Measurements from ENCODE around the gene IDUA.

The IDUA gene

DNA sequence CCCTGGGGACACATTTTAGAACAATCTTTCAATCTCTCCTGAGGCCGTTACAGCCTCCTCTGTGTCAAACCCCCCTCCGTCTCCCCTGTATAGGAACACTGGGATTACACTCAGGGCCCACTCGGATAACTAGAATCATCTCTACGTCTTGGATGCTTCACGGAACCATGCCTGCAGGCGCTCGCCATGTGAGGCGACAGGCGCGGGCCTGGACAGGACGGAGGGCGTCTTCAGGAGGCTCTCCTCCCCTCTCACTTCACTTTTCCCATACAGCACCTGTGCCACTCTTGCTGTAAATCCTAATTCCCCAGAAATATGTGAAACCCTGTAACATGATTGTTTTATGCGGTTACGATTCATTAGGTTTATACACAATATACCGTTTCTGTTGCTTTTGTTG, 4.0 kb upstream of the IDUA start:
- Histone ChIP-seq H3K9me2 (replicated peaks; ENCODE audit: insufficient read depth, low read length) (no peaks in the 10 kb centered on the region), H3K36me3 (ENCODE audit: low read length) (no peaks in the 10 kb centered on the region), H3K9ac (ENCODE audit: low read length) (no peak overlapping the region), H3K4me2 (ENCODE audit: low read depth, low read length, poor library complexity, severe bottlenecking) (no peak overlapping the region), H3F3A (ENCODE audit: insufficient read depth) (peaks cover 5% of the 10 kb centered on the region; the same call in 1 of the 2 replicates), H3K27ac (ENCODE audit: low read depth, low read length) (no peak overlapping the region), H4K20me1 (ENCODE audit: low read depth, low read length) (no peaks in the 10 kb centered on the region), H3K4me3 (ENCODE audit: insufficient read depth, low read length, poor library complexity, severe bottlenecking) (no peak overlapping the region), H3K27me3 (ENCODE audit: low read length) (no peaks in the 10 kb centered on the region), H2AFZ (ENCODE audit: low read depth, low read length, severe bottlenecking) (no peak overlapping the region), H3K9me3 (ENCODE audit: insufficient read depth, low read length) (no peaks in the 10 kb centered on the region), H3K79me2 (ENCODE audit: insufficient read depth, low read length) (no peaks in the 10 kb centered on the region)
- no peak for TF ChIP-seq EZH2phosphoT487 (conservative IDR thresholded peaks at IDR 0.05; ENCODE audit: low read length)
- TF ChIP-seq, protein P1, sequence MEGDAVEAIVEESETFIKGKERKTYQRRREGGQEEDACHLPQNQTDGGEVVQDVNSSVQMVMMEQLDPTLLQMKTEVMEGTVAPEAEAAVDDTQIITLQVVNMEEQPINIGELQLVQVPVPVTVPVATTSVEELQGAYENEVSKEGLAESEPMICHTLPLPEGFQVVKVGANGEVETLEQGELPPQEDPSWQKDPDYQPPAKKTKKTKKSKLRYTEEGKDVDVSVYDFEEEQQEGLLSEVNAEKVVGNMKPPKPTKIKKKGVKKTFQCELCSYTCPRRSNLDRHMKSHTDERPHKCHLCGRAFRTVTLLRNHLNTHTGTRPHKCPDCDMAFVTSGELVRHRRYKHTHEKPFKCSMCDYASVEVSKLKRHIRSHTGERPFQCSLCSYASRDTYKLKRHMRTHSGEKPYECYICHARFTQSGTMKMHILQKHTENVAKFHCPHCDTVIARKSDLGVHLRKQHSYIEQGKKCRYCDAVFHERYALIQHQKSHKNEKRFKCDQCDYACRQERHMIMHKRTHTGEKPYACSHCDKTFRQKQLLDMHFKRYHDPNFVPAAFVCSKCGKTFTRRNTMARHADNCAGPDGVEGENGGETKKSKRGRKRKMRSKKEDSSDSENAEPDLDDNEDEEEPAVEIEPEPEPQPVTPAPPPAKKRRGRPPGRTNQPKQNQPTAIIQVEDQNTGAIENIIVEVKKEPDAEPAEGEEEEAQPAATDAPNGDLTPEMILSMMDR (IDR thresholded peaks at IDR 0.05; ENCODE audit: insufficient read depth, low read length, poor library complexity, severe bottlenecking) = no peak

DNA sequence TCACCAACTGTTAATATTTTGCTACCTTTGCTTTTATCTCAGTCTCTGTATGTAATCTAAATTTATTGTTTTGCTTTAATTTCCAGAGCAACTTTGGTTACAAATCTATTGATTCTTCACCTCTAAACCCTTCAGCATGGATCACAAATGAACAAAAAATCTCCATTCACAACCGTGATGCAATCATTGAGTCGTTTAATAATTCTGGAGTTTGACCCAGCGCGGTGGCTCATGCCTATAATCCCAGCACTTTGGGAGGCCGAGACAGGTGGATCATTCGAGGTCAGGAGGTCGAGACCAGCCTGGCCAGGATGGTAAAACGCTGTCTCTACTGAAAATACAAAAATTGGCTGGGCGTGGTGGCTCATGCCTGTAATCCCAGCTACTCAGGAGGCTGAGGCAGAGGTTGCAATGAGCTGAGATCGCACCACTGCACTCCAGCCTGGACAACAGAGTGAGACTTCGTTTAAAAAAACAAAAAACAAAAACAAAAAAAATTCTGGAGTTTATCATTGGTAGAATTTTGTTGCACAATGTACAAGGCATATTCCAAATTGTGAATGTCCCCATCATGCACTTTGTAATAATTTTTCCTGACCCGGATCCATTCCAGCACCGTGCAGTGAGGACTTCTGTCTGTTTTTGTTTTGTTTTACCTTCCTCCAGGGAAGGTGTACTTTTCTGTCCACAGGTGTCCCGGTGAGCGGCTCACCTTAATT, 2.3 kb upstream of the IDUA start:
- Histone ChIP-seq H3K27ac (ENCODE audit: low read depth, low read length) (no peak overlapping the region), H3K4me2 (ENCODE audit: low read depth, low read length, poor library complexity, severe bottlenecking) (no peak overlapping the region), H3K79me2 (ENCODE audit: insufficient read depth, low read length) (no peaks in the 10 kb centered on the region), H3K9me2 (replicated peaks; ENCODE audit: insufficient read depth, low read length) (no peaks in the 10 kb centered on the region), H4K20me1 (ENCODE audit: low read depth, low read length) (no peaks in the 10 kb centered on the region), H3K9ac (ENCODE audit: low read length) (no peak overlapping the region), H3F3A (ENCODE audit: insufficient read depth) (peaks cover 5% of the 10 kb centered on the region; the same call in 1 of the 2 replicates), H2AFZ (ENCODE audit: low read depth, low read length, severe bottlenecking) (no peak overlapping the region), H3K36me3 (ENCODE audit: low read length) (no peaks in the 10 kb centered on the region), H3K9me3 (ENCODE audit: insufficient read depth, low read length) (no peaks in the 10 kb centered on the region), H3K27me3 (ENCODE audit: low read length) (no peaks in the 10 kb centered on the region), H3K4me3 (ENCODE audit: insufficient read depth, low read length, poor library complexity, severe bottlenecking) (no peak overlapping the region)
- TF ChIP-seq, protein P1 (IDR thresholded peaks at IDR 0.05; ENCODE audit: insufficient read depth, low read length, poor library complexity, severe bottlenecking) = no peak
- no peak for TF ChIP-seq EZH2phosphoT487 (conservative IDR thresholded peaks at IDR 0.05; ENCODE audit: low read length)

- H3K36me3 ChIP-seq (ENCODE audit: low read length) = no peaks in the 10 kb centered on the region
- H2AFZ ChIP-seq (ENCODE audit: low read depth, low read length, severe bottlenecking) = no peak overlapping the region
- no peaks in the 10 kb centered on the region for H3K9me3 ChIP-seq (ENCODE audit: insufficient read depth, low read length)
- H3F3A ChIP-seq (ENCODE audit: insufficient read depth) = peaks cover 5% of the 10 kb centered on the region; the same call in 1 of the 2 replicates
- H3K79me2 ChIP-seq (ENCODE audit: insufficient read depth, low read length) = no peaks in the 10 kb centered on the region
- H3K27ac ChIP-seq (ENCODE audit: low read depth, low read length) = no peak overlapping the region
- no peak overlapping the region for H3K4me3 ChIP-seq (ENCODE audit: insufficient read depth, low read length, poor library complexity, severe bottlenecking)
- peak overlapping the region; percentile 98 for H3K4me2 ChIP-seq (ENCODE audit: low read depth, low read length, poor library complexity, severe bottlenecking)
- no peak overlapping the region for H3K9ac ChIP-seq (ENCODE audit: low read length)
- TF ChIP-seq EZH2phosphoT487 (conservative IDR thresholded peaks at IDR 0.05; ENCODE audit: low read length) = no peak
- TF ChIP-seq, protein P1 (IDR thresholded peaks at IDR 0.05; ENCODE audit: insufficient read depth, low read length, poor library complexity, severe bottlenecking) = no peak
- no peaks in the 10 kb centered on the region for H4K20me1 ChIP-seq (ENCODE audit: low read depth, low read length)
- no peaks in the 10 kb centered on the region for H3K27me3 ChIP-seq (ENCODE audit: low read length)
- H3K9me2 ChIP-seq (replicated peaks; ENCODE audit: insufficient read depth, low read length) = no peaks in the 10 kb centered on the region
Measured at GRCh38 chr4:985123-985830, 1.6 kb upstream of the IDUA start.

All from SU-DHL-6 (cell line).